Right lobe of liver (tissue), 4 donors: Measurements from ENCODE around the gene ALS2.
"Not testable (repeated sequence)": the region's sequence is repeated elsewhere in the genome, so short reads cannot be mapped to it uniquely, and the experiment has no call there.

ENCODE experiments used
- POLR2A ChIP-seq: fragments of 450-650 bp; IDR thresholded peaks from one replicate; pipeline ENCODE4 v1.6.1; 2017; ENCODE audit warnings: antibody characterized with exemption, mild to moderate bottlenecking
- TF ChIP-seq, protein P1 (sequence below), 4 donors: fragments of 200-600 bp in 3 of 4; fragments of 450-650 bp in 1 of 4; IDR thresholded peaks; one replicate each; pipeline versions ENCODE4 v1.5.1 to v1.8.0; 2016 to 2022; ENCODE audit warnings: antibody characterized with exemption in 4 of 4, mild to moderate bottlenecking in 2 of 4
- donor health status: DM: no; HTN: no; CAD: no.
- donor health status: DM: no; HTN: no; CAD: no.
- donor health status: DM: no; HTN: yes; CAD: no.

DNA sequence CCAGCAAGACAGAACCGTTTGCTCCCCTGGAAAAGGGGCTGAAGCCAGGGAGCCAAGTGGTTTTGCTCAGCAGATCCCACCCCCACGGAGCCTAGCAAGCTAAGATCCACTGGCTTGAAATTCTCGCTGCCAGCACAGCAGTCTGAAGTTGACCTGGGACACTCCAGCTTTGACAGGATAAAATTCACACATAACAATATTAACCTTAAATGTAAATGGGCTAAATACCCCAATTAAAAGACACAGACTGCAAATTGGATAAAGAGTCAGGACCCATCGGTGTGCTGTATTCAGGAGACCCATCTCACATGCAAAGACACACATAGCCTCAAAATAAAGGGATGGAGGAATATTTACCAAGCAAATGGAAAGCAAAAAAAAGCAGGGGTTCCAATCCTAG lies 109.5 kb downstream of the ALS2 start:
- TF ChIP-seq POLR2A, result not testable (repeated sequence)
- TF ChIP-seq, protein P1, sequence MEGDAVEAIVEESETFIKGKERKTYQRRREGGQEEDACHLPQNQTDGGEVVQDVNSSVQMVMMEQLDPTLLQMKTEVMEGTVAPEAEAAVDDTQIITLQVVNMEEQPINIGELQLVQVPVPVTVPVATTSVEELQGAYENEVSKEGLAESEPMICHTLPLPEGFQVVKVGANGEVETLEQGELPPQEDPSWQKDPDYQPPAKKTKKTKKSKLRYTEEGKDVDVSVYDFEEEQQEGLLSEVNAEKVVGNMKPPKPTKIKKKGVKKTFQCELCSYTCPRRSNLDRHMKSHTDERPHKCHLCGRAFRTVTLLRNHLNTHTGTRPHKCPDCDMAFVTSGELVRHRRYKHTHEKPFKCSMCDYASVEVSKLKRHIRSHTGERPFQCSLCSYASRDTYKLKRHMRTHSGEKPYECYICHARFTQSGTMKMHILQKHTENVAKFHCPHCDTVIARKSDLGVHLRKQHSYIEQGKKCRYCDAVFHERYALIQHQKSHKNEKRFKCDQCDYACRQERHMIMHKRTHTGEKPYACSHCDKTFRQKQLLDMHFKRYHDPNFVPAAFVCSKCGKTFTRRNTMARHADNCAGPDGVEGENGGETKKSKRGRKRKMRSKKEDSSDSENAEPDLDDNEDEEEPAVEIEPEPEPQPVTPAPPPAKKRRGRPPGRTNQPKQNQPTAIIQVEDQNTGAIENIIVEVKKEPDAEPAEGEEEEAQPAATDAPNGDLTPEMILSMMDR (IDR thresholded peaks at IDR 0.05), result not testable (repeated sequence)
